Measurements from ENCODE around the gene ZYX.
"Not testable (repeated sequence)": the region's sequence is repeated elsewhere in the genome, so short reads cannot be mapped to it uniquely, and the experiment has no call there.

ZYX gene

DNA sequence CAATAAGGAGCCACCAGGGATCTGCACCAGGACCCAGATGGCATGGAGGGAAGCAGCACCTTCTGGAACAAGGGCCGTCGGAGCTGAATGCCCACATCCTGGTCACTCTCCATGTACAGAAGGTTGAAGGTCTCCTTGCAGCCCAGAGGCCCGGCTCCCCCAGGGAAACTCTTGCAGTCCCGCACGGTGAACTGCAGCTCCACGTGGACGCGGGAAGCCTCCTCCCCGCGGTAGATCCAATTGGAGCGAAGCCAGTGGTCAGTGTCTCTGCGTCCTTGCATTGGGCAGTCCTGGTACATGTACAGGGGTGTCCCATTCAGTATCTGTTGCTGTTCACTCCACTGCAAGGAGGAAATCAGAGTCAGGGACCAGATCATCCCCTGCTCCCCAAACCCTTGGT lies 20.1 kb downstream of the ZYX start:
- H3K27ac ChIP-seq (replicated peaks): no peak overlapping the region
- no peak for TF ChIP-seq SPI1 (IDR thresholded peaks at IDR 0.05; ENCODE audit: borderline replicate concordance, low read depth)
- no peak for TF ChIP-seq POLR2AphosphoS5 (IDR thresholded peaks at IDR 0.05; ENCODE audit: low read depth)
- TF ChIP-seq REST (IDR thresholded peaks at IDR 0.05; ENCODE audit: insufficient replicate concordance, low read depth): no peak
- no peak for TF ChIP-seq GABPA (IDR thresholded peaks at IDR 0.05; ENCODE audit: low read depth)
- TF ChIP-seq, protein P1, sequence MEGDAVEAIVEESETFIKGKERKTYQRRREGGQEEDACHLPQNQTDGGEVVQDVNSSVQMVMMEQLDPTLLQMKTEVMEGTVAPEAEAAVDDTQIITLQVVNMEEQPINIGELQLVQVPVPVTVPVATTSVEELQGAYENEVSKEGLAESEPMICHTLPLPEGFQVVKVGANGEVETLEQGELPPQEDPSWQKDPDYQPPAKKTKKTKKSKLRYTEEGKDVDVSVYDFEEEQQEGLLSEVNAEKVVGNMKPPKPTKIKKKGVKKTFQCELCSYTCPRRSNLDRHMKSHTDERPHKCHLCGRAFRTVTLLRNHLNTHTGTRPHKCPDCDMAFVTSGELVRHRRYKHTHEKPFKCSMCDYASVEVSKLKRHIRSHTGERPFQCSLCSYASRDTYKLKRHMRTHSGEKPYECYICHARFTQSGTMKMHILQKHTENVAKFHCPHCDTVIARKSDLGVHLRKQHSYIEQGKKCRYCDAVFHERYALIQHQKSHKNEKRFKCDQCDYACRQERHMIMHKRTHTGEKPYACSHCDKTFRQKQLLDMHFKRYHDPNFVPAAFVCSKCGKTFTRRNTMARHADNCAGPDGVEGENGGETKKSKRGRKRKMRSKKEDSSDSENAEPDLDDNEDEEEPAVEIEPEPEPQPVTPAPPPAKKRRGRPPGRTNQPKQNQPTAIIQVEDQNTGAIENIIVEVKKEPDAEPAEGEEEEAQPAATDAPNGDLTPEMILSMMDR (IDR thresholded peaks at IDR 0.05; ENCODE audit: insufficient read depth, low read length): no peak
- no peaks in the 10 kb centered on the region for H3K27me3 ChIP-seq (ENCODE audit: insufficient read depth, poor library complexity, severe bottlenecking)
- DNase-seq (ENCODE audit: low read depth in 1 of 2, low spot score in 1 of 2): no peak
- H3K4me3 ChIP-seq (replicated peaks; ENCODE audit: insufficient read depth, low read length): no peak overlapping the region

DNA sequence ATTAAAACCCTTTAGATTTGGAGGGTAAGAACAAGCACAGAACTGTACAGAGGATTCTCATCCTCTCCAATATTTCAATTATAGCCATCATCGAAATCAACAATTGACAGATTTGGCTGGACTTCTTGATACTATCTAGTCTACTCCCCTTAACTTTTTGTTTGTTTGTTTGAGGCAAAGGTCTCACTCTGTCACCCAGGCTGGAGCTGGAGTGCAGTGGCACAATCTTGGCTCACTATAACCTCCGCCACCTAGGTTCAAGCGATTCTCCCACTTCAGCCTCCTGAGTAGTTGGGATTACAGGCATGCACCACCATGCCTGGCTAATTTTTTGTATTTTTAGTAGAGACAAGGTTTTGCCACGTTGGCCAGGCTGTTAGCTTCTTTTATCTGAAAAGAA lies 21.1 kb downstream of the ZYX start:
- H3K27ac ChIP-seq (replicated peaks); H3K4me3 ChIP-seq (replicated peaks; ENCODE audit: insufficient read depth, low read length); H3K27me3 ChIP-seq (ENCODE audit: insufficient read depth, poor library complexity, severe bottlenecking); DNase-seq (ENCODE audit: low read depth in 1 of 2, low spot score in 1 of 2): not testable (repeated sequence)

DNA sequence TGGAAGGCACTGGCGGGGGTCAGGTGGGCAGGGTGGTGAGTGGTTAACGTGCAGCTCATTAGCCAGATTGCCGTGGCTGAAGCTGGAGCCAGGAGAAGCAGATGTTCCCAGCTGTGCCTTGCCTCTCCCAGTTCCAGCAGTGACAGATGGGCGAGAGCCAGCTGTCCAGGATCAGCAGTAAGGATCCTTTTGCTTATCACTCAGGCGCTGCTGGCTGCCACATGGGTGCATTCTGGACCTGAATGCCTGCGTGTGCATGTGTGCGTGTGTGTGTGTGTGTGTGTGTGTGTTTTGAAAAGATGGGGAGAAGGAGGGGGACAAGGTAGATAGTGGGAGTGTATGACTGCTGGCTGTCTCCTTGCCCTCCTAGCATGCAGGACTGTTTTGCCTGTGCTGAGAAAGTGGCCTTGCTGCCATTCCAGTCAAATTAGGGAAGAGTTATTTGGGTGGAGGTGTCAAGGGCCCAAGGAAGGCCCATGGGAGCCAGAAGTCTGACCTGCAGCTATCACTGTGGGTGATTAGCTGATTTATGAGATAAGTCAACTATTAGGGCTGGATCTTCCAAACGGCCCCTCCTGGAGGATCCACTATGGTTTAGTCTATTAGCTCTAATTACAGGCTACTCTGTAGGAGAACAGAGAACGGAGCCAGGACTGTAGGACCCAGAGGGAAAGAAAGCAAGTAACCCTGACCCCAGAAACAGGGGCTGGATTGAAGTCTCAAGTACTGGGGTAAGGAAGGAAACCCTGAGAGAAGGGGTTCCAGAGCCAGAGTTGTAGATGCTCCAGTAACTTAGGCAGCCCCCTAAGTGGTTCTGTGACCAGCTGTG lies 24.2 kb downstream of the ZYX start:
- no peak for TF ChIP-seq REST (IDR thresholded peaks at IDR 0.05; ENCODE audit: insufficient replicate concordance, low read depth)
- TF ChIP-seq, protein P1 (IDR thresholded peaks at IDR 0.05; ENCODE audit: insufficient read depth, low read length): no peak
- TF ChIP-seq GABPA (IDR thresholded peaks at IDR 0.05; ENCODE audit: low read depth): no peak
- TF ChIP-seq POLR2AphosphoS5 (IDR thresholded peaks at IDR 0.05; ENCODE audit: low read depth): no peak
- no peak for TF ChIP-seq SPI1 (IDR thresholded peaks at IDR 0.05; ENCODE audit: borderline replicate concordance, low read depth)
- H3K4me3 ChIP-seq (replicated peaks; ENCODE audit: insufficient read depth, low read length): no peak overlapping the region
- H3K27me3 ChIP-seq (ENCODE audit: insufficient read depth, poor library complexity, severe bottlenecking): no peaks in the 10 kb centered on the region
- H3K27ac ChIP-seq (replicated peaks): no peak overlapping the region
- DNase-seq (ENCODE audit: low read depth in 1 of 2, low spot score in 1 of 2): no peak

GRCh38 chr7:143406002-143406357 lies 24.8 kb downstream of the ZYX start:
- Histone ChIP-seq H3K27ac (replicated peaks) (no peak overlapping the region), H3K27me3 (ENCODE audit: insufficient read depth, poor library complexity, severe bottlenecking) (no peaks in the 10 kb centered on the region), H3K4me3 (replicated peaks; ENCODE audit: insufficient read depth, low read length) (no peak overlapping the region)
- no peak for TF ChIP-seq POLR2AphosphoS5 (IDR thresholded peaks at IDR 0.05; ENCODE audit: low read depth)
- no peak for DNase-seq (ENCODE audit: low read depth in 1 of 2, low spot score in 1 of 2)
